Glomerular endothelial cell (primary cell): Measurements from ENCODE around the gene KLK7. TPM values are rescaled to one million over a fixed set of nuclear protein-coding genes. Genes with fewer than 3 reads are reported as not detected.
"Not testable (repeated sequence)": the region's sequence is repeated elsewhere in the genome, so short reads cannot be mapped to it uniquely, and the experiment has no call there.

Experiments used
- DNase-seq: peaks from one replicate; pipeline ENCODE4 v3.0.0-alpha.2; 2011; ENCODE audit warnings: low read depth, low spot score; ENCODE audit errors: extremely low read depth
- total RNA-seq: library from RNA; depleted of rRNA; stranded (reverse); fragments of >200 nt; gene quantifications from 2 replicates; pipeline ENCODE4 v1.2.3, GENCODE V29; 2015

The KLK7 gene
- total RNA-seq, 1 donor from 2014 or later, result not detected

- no peak for DNase-seq
Measured at GRCh38 chr19:51012661-51013190, 29.0 kb upstream of the KLK7 start.

DNA sequence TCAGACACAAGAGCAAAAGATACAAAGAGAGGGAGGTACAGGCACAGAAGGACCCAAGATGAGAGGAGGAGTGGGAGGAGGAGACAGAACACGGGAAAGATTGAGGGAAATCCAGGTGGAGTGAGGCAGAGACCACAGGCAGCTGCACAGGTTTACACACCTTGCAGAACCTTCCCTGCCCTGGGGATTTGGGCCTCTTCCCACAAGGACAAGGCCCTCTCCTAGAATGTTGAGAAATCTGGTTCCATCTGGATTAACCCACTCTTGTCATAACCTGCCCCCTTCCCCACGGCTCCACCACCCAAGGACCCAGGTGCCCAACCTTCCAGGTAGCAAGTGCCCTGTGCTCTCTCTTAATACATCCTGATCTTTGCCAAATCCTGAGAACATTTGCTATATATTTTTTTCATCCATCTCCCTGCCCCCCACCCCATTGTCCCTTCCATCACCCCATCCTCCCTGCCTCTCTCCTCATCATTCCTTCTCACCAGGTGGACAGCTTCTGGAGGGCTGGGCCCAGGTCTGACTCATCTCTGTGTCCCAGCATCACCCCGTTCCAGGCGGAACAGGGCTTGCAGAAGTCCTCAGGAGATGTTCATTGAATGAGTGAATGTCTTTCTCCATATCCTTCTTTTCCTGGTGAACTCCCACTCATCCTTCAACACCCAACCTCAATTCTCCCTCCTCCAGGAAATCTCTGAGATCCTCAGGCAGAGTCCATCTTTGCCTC is 26.5 kb upstream of the KLK7 start:
- no peak for DNase-seq

DNA sequence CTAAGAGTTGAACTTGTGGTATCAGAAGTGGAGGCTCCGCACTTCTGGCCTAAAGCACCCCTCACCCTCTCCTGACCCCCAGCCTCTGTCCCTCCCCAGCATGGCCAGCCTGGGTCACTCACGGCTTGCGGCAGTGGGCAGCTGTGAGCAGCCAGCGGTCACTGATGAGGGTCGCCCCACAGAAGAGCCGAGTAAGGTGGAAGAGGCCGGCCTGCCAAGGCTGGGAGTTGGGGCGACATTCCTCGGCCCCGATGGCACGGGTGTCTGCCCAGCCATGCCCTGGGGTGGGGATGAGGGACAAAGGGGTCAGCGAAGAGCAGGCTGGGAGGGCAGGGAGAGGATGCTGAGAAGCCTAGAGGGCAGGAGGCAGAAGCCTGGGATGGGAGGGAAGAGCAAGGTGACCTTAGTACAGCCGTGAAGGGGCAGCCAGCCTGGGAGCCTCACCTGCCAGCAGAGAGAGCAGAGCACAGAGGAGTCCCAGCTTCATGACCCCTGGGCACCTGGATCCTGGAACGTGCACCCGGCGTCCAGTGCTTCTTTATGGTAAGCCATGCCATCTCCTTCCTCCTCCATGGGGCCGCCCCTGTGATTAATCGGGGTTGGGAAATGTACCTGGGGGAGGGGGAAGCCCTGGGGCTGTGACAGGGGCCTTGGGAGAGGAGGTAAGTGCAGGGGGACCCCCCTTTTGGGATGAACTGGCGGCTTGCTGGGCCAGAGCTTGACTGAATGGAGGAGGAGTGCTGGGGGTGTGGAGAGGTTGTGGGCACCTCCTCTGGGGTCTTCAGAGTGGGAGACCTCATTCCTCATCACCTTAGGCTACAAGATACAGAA is 25.6 kb upstream of the KLK7 start:
- no peak for DNase-seq

DNA sequence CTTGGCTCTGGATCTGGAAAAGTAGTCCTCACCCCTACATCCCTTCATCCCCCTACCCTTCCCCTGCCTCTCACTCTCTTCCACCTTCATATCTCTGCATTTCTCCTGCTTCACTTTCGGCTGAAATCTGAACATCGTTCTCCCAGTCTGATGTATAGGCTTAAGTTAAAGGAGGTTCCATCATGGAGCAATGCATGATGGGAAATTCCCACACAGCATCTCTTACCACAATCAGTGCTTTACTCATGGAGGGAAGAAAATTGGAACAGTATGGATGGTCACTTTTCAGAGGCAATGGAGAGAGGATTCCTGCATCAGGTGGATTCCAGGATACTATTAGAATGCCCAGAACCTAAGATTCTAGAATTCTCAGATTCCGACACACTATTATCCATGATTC is 23.8 kb upstream of the KLK7 start:
- DNase-seq, result no peak

- DNase-seq, result no peak
Measured at GRCh38 chr19:51006406-51006805, 22.7 kb upstream of the KLK7 start.

GRCh38 chr19:51005248-51005647 is 21.5 kb upstream of the KLK7 start:
- no peak for DNase-seq

DNA sequence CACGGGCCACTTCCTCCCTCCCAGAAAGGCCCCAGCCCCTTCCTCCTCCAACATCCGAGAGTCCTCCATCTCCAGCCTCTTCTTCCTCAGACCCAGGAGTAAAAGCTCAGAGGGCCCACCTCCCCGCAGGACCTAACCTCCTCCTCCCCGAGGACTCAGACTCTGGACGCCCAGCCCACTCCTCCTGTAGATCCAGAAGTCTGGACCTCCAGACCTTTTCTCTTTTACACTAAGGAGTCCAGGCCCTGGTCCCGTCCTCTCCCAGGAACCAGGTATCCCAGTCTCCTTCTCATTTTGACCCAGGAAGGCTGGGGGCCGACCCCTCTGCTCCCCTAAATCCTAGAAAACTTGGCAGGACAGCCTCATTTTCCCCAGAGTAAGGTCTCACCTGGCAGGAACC is 19.6 kb upstream of the KLK7 start:
- DNase-seq, result no peak

DNA sequence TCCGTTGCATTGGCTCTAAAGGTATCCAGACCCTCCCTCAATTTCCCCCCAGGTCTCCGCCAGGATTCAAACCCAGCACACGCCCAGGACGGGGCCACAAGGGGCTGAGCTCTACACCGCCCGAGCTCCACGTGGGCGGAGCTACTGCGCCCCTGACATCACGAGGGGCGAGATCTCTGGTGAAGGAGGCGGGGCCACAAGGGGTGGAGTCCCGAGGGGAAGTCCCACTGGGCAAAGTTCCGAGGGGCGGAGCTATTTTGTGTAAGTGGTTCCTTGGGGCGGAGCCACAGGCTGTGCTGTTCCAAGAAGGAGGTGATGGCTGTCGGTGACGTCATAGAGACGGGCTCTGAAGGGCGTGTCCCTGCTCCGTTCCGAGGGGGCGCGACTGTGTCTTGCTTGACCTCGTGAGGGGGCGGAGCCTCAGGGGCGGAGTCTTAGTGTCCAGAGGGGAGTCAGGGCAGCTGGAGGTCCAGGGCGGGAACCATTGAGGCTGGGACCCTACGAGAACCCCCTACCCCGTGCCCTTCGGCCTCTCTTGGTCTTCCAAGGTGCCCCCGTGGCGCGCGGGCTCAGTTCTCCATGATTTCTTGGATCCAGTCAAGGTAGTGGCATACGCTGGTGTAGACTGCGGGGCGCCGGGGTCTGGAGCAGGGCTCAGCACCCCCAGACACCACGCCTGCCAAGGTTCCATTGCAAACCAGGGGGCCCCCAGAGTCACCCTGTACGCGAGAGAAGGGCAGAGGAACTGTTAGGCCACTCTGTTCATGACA is 19.0 kb upstream of the KLK7 start:
- DNase-seq, result no peak

DNA sequence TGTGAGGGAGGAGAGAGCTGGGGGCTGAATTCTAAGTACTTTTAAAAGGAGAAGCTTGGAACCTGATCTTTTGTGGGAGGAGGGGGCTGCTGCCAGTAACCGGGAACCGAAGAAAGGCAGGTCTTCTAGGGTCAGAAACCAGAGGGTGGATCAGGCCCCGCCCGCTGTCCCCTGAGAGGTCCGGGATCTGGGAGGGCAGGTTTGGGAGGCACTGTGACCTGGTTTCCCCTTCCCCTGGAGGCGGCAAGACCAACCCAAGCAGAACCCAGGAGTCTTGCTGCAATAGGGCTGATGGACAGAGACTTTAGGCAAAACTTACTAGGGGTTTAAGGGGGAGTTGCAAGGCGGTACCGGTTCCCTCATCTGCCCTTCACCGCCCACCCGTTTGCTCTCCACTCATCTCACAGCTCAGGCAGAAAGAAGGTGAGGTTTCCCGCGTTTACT is 18.4 kb upstream of the KLK7 start:
- DNase-seq, result no peak

- no peak for DNase-seq
Measured at GRCh38 chr19:51001515-51001914, 17.8 kb upstream of the KLK7 start, which contains the start of gene KLK8. KLK8 (minus strand) TSS chr19:51001604; CDS start chr19:51001167, 437 bp downstream.

DNA sequence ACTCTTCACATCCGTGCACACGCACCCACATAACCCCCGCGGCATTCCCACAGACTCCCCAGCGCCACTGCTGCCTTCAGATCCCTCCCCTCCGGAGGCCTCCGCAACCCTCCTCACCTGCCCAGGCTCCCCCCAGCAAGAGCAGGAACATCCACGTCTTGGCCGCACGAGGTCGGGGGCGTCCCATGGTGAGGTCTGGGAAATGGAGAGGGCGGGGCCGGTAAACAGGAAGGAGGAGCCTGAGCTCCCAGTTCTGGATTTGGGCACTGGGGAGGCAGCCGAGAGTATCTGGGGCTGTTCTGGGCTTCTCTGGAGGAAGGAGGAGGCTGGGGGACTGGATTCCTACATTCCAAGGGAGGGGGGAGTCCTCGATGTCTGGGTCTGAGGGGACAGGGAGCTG is 17.3 kb upstream of the KLK7 start:
- DNase-seq, result no peak

DNA sequence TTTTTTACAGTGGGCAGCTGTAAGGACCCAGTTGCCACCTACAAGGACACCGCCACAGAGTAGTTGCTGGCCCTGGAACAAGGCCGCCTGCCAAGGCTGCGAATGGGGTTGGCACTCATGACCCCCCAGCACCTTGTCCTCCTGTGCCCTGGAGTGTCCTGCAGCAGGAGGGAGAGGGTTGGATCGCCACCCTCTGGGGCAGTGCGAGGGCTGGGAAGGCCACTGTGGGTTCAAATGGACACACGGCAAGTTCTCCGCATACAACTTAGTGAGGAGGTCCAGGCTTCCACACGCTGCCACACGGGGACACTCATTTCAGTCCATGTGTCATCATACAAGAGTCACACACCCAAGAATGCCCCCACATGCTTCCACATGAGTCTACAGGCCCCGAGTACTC is 16.7 kb upstream of the KLK7 start:
- no peak for DNase-seq

DNA sequence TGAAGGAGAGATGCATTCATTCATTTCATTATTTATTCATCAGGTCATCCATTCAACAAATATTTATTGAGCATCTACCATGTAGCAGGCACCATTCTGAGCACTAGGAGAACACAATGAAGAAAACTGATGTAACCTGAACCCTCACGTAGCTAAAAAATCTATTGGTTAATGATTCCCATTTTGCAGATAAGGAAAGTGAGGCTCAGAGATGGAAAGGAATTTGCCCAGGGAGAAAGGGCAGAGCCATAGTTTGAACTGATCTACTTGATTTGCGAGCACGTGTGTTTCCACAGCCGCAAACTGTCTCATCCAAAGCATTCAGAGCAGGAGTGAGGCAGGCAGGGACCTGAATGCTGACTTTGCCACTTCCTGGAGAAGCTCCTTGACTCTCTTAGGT is 15.0 kb upstream of the KLK7 start:
- no peak for DNase-seq

GRCh38 chr19:50998061-50998460 is 14.3 kb upstream of the KLK7 start:
- no peak for DNase-seq

GRCh38 chr19:50994129-50994528 is 10.4 kb upstream of the KLK7 start:
- DNase-seq, result no peak

- no peak for DNase-seq
Measured at GRCh38 chr19:50992666-50993035, 8.9 kb upstream of the KLK7 start.

- DNase-seq, result not testable (repeated sequence)
Measured at GRCh38 chr19:50984416-50984815, 699 bp upstream of the KLK7 start.

- DNase-seq, result no peak
Measured at GRCh38 chr19:50982186-50982585, 1.5 kb downstream of the KLK7 start.

DNA sequence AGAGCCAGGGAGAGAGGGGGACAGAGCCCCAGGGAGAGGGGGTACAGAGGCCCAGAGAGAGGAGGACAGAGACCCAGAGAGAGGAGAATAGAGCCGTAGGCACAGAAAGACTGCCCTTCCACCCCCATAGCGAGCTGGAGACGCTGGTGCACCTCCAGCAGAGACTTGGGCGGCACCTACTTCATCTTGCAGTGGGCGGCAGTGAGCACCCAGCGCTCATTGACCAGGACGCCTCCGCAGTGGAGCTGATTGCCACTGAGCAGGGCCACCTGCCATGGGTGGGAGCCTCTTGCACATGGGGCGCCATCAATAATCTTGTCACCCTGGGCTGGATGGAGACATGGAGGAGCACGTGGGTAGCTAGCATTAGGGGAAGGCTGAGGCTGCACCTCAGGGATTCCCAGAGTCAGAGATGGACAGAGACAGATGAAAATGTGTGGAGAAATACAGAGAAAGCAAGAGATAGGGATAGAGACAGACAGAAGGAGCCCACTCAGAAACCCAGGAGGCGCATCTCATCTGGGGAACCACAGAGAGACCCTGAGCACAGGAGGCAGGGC is 2.0 kb downstream of the KLK7 start:
- no peak for DNase-seq

GRCh38 chr19:50980208-50980607 is 3.5 kb downstream of the KLK7 start:
- no peak for DNase-seq

GRCh38 chr19:50979758-50980157 is 4.0 kb downstream of the KLK7 start:
- DNase-seq, result no peak
